ENCODE data around the gene CACNA2D1.
A peak's percentile ranks its signal among the peaks of the same experiment; 100 is the strongest.

CACNA2D1 gene

DNA sequence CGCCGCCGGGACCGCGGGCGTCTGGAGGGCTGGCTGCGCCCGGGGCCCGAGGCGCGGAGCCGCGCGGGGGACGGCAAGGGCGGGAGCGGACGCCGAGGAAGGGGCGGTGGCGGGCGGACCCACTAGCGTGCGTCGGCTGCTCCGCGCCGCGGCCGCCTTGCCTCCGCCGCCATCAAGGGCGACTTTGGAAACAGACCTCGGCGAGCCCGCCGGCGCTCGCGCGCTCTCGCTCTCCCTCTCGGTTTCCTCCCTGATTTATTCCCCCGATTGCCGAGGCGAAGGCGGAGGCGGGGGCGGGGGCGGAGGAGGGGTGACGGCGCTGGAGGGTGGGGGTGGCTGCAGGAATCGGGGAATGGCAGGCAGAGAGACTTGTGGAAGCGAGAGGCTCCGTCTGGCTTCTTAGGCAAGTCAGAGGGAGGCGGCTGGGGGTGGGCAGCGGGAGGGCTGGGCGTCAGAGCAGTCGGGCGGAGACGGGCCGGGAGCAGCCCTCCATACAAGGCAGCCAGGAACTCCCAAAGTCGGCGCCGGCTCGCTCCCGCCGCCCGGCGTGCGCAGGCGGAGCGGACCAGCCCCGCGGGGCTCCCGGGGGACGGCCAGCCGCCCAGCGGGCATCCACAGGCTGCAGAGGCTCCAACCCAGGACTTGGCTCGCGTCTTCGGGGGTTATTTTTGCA lies at the start of gene CACNA2D1:
TSS of gene CACNA2D1 (minus strand) at position 231 of the 673 bp plus-strand sequence.
- peak; percentile 75 to 80 for DNase-seq (ENCODE audit: low read depth in 2 of 2)

DNA sequence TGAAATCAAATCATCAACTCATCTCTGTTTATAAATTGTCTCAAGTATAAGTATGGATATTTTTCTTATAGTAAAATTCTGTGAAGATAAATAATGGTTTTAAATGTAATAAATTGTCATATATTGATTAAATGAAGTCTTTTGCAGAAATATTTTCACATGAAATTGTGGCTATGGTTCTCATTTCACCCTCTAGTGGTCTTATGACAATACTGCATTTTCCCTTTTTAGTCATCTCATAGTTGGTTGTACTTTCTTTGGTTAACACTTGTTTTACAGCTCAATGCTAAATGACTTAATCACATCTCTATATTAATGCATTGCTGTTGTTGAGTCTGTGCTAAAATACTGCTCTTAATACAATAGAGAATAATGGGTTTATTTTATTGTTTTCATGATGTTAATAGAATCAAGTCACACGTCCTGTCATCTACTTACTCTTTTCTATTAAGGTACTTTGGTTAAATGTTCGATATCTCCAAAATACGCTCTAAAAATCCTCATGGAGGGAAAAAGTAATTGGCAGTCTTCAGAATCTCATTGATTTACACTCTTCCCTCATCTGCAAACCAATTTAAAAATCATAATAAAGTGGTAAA lies 38.0 kb upstream of the CACNA2D1 start:
- peak; percentile 7 to 18 for DNase-seq (ENCODE audit: low read depth in 2 of 2)

DNA sequence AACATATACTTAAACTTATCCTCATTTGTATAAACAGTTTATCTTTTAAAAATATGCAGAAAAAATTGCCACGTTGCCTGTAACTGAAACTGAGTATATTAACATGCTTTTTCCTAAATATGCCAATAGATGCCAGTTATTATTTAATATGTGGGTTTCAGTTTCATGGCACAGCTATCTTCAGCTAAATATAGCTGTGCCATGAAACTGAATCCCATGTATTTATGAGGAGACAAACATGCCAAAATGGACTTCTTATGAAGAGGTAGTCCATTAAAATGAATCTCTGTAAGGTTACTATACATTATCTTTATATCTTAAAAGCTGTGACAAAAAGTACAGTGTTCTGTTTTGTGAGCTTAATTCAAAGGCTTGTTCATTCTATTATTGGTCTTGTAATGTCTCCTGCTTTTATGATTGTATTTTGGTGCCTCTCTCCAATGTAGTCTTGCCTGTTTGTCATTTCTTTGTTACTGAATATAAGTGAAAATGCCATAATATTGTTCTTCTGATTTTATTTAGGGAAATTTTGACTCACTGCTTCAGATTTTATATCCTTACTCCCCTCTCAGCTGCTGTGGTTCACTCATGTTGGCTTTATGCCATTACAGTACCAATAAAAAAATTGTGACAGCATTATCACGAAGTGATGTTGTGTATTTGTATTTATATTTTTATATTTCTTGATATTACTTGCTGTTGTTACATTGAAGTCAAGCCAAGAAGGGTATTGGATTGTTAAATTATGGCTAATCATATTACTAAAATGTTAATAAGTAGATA lies 34.3 kb upstream of the CACNA2D1 start:
- DNase-seq (ENCODE audit: low read depth in 2 of 2) = no peak

DNA sequence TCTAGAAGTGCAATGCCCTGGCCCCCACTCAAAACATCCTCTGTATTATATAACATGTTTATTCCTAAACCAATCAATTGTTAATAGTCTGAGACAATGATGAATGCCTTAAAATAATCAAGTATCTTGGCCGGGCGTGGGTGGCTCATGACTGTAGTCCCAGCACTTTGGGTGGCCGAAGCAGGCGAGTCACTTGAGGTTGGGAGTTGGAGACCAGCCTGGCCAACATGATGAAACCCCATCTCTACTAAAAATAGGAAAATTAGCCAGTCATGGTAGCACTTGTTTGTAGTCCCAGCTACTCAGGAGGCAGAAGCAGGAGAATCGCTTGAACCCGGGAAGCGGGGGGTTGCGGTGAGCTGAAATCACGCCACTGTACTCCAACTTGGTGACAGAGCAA lies 29.4 kb upstream of the CACNA2D1 start:
- DNase-seq (ENCODE audit: low read depth in 2 of 2) = no peak

DNA sequence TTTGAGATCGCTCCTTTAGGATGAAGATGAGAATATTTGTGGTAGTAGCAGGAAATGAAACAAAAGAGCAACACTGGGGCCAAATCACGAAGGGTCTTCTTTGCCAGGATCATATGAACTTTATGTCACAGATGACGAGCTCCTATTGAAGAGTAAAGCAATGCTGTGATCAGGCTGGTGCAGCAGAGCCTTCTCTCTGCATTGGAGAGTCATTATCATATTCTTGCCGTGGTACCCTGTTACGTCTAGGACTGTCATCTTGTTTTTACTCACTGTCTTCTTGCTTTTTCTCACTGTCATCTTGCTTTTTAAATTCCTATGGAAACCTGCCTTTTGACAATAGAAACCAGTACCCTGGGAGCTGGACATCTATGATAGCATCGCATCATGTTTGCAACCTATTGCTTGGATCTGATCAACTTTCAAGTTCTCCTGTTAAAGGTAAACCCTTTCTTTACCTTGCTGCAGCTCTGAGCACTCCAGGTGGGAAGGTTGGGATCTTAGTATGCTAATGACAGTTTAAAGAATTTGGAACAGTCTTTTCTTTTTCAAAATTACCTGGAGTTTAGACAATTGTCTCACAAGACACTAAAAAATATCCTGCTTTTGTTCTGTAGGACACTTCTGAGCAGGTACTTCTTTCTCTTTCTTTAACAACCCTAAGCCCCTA lies 27.9 kb upstream of the CACNA2D1 start:
- DNase-seq (ENCODE audit: low read depth in 2 of 2) = no peak

DNA sequence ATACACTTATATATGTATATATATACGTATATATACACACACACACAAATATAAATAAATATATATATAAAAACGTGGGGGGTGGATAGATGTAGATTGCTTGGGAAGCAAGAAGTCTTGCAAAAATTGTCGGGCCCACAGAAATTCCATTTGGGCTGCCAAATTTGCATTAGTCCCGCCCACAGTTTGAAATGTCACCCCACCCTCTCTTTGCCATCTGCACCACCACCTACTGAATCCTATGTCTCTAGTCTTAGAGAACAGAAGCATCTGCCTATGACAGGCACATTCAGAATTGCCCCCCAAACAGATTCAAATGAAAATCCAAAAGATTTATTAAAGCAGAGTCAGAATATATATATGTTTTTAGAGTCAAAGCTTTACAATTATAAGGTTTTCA lies 25.6 kb upstream of the CACNA2D1 start:
- no peak for DNase-seq (ENCODE audit: low read depth in 2 of 2)

DNA sequence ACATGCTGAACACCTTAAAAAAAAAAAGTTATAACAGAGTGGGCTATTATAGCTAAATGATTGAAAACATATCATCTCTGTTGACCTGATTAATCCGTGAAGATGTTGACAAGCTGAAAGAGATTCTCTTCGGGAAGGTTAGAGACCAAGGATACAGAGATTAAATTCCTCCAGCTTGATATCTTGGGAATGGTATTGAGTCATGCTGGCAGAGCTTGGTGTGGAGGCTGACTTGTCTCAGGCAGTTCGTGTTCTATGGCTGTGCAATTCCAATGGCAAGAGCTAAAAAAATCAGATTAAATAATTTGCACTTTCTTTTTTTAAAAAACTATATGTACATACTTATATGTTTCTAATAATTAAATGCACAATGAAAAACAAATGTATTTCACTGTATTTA lies 24.9 kb upstream of the CACNA2D1 start:
- DNase-seq (ENCODE audit: low read depth in 2 of 2) = no peak

DNA sequence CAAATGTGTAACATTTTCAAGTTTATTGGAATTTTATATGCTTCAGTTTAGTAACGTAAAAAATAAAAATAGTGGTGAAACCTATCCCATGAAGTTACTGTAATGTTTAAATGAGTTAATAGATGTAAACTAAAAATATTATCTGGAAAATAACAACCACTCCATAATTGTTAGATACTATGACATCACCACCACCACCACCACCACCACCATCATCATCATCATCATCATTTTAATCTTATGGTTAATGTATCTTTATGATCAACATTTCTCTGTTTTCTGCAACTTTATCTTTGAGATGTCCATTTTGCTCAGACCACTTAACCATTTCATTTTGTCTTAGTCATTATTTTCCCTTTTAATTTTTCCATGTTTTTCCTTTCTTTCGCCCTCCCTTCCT lies 23.4 kb upstream of the CACNA2D1 start:
- no peak for DNase-seq (ENCODE audit: low read depth in 2 of 2)

DNA sequence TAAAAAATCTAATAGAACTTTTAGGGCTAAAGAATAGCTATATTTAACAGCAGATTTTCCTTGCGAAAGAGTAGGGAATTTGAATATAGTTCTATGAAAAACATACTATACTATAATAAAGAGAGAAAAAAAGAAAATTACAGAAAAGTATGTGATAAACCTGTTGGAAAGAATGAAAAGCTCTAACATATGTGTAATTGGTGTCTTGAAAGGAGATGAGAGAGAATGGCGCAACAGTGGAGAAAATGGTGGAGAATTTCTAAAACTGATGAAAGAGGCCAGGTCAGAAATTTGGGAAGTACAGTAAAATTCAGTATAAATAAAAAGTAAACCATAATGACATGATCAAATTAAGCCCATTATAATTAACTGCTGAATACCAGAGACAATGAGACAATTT lies 20.8 kb upstream of the CACNA2D1 start:
- no peak for DNase-seq (ENCODE audit: low read depth in 2 of 2)

DNA sequence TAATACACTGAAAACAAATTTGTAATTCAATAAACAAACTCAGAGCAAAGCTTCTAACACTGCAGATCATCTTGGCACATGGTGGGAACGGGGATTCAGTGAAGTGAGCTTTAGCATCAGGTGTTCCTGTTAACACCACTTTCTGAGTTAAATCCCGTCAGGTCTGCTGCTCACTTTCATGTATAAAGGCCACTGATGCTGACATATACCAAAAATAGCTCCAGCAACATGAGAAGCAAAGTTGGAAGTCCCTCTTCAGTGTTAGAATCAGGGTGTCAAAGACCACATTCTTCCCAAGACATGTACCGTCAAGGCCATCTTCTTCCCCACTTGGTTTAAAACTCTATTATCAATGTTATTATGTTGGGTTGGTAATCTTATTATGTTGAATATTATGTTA lies 11.7 kb upstream of the CACNA2D1 start:
- no peak for DNase-seq (ENCODE audit: low read depth in 2 of 2)

DNA sequence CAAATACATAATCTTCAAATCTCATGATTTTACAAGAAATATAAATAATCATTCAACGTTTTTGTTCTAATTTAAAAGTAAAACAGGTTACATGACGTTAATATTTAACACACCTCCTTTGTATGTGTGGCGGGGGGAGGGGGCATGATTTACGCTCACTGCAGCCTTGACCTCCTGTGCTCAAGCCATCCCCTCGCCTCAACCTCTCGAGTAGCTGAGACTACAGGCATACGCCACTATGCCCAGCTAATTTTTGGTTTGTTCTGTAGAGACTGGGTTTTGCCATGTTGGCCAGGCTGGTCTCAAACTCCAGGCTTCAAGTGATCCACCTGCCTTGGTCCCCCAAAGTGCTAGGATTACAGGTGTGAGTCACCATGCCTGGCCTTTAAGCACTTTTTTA lies 7.2 kb upstream of the CACNA2D1 start:
- no peak for DNase-seq (ENCODE audit: low read depth in 2 of 2)

DNA sequence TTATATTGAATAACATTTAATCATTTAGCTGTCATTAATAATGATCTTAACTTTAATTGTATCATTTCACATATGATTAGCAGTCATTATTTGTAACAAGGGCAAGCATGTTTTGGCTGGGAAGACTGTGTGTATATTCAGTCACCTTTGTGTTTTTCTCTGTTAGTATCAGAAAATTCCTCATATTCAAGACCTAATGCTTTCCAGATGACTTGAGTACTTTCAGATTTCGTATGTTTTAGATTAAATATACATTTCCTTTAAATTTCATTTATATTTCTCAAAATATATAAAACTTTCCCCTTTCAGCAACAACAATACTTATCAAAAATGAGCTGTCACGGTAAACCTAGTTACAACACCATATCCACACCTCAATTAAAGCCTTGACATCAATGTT lies 6.3 kb upstream of the CACNA2D1 start:
- DNase-seq (ENCODE audit: low read depth in 2 of 2) = peak in 1 of 2 experiments; percentile 4

DNA sequence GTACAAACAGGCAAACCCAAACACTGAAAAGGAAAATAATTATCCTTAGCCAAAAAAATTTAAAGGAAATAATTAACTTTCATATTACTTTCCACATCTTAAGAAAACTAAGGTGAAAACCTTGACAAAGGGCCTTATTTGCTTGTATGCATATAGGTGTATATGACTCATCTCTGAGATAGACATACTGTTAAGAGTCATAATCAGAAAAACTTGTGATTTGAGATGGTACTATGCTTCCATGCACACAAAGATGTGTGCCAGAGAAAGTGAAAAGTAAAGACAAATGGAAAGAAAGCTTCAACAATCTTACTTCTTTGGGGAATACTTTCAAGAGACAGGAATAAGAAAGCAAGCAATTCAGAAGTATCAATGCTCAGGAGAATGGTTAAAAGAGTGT lies 3.3 kb upstream of the CACNA2D1 start:
- DNase-seq (ENCODE audit: low read depth in 2 of 2) = no peak

DNA sequence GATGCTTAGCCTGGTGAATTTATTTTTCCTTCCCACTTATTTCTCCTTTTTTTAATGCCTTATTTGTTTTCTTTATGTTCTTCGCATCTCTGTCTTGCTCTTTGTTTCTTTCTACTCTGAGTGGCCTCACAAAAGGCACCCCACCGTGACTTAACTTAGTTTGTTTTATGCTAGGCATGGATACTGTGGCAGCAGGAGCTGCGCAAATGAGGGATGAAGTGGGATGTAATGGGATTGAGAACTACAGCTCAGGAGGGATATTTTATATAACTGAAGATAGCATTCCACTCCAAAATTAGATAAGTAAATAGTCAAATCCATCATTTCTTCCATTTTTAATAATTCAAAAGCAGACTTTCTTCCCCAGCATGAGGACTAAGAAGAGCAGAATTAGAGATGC lies 1.7 kb upstream of the CACNA2D1 start:
- no peak for DNase-seq (ENCODE audit: low read depth in 2 of 2)

DNA sequence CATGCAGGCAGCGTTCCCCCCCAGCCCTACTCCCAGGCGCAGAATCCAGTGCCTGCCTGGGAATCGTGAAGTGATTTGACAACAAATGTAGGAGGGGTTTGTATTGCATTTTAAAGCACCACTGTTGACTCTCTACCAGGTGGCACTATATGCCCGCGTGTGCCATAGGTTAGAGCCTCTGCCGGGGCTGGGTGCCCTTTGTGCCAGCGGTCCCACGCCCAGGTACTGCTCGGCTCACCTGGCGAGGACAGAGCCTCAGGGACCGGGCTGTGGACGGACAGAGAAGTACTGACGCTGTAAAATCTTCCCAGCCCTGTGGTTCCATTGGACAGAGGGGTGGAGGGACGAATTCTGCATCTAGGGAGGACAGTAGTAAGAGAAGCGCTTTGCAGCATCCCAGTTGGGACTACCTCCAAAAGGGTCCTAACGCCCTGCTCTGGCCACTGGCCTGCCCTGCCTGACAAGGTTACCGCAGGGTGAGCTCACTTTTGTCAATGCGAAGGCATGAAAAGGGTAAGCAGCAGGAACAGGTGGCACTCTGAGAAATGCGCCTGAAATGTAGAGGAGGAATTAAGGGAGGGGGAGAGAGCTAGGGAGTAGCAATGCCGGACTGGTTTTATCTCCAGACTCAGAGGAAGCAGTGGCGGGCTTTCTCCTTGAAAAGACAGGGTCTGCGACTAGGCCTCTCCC lies 788 bp upstream of the CACNA2D1 start:
- DNase-seq (ENCODE audit: low read depth in 2 of 2) = no peak

DNA sequence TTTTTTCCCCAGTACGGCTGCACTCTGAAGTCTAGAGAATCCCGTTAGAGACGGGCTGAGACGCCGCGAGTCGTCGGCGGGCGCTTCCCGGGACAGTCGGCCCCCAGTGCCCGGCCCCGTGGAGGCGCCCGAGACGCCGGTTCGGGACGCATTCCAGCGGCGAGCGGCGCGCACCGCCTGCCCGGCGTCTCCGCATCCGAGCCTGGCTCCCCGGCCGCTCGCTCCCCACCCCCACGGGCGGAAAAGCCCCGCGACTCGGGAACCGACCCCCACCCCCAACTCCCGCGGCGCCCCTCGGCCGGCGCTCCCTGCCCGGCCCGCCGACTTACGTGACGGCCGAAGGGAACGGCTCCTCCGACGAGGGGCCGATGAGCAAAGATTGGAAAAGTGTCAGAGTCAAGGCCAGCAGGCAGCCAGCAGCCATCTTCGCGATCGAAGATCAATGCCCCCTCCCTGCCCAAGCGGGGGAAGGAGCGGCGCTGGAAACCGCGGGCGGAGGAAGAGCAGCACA lies 486 bp downstream of the CACNA2D1 start:
- peak in 1 of 2 experiments; percentile 24 for DNase-seq (ENCODE audit: low read depth in 2 of 2)

DNA sequence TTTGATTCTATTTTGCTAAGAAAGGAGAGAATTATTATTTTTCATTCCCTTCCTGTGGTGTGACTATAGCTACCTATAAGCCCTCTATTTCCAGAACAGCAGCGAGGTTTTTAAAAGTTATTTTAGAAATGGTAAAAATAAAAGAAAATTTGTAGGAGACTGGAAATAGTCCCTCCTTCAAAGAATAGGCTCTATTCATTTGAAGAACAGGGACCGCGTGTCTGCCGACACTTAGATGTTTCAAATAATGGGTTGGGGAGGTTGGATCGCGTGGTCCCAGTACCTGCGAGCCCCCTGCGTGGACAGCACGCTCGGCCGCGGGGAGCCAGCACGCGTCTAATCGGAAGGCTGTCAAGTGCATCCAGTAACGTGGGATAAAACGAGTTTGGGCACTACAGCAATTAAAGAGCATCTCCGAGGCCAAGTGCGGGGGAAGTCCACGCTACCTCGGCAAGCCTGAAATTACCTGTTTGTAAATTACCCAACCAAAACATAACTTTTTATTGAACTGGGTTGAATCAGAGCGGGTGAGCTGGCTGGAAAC lies 1.0 kb downstream of the CACNA2D1 start:
- DNase-seq (ENCODE audit: low read depth in 2 of 2) = no peak

DNA sequence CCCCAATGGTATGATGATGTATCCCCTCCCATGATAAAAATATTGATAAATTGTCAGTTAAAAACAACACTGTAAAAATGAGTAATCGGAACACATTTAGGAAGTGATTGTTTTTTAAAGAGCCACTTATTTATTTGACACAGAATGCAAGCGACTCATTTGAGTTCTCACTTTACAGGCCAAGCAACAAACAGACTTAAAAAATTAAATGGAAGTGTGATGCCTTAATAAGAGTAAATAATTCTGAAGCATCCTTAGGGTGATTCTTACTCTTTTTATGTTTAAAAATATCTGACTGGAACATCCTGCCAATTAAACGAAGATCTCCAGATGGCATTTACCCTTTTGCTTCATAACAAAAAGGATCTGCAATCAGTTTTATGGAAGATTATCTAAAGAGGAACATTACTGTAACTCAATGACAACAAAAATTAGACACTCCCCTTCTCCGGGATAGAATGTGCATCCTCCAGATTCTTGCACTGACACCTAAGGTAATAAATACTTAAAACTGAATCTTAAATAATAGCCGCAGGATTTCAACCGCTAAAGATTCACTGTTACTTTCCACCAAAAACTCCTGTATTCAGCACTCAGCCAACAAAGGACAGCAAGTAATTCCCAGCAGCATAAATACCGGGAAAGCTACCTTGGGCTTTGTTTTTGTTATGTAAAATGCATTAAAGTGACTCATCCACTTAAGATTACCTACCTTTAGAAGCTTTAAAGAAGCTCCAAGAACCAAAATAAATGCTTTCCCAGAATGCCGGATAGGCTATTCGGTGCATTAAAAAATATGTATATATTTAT lies 1.7 kb downstream of the CACNA2D1 start:
- no peak for DNase-seq (ENCODE audit: low read depth in 2 of 2)

DNA sequence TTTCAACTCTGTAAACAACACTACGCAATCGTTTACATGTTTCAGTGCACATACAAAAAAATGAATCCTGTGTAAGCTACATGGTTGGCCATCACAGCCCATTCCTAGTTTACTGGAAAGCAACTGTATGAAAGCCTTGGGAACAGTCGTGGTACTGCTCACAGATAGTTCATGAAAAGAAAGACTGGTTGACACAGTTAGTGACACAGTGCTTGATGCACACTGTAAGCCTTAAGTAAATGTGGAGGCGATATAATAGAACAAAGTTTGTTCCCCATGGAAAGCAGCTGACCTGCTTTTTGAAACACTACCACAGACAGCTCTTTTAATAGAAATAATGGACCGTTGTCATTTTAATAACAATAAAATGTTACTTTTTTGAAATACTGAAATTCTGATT lies 5.1 kb downstream of the CACNA2D1 start:
- no peak for DNase-seq (ENCODE audit: low read depth in 2 of 2)

DNA sequence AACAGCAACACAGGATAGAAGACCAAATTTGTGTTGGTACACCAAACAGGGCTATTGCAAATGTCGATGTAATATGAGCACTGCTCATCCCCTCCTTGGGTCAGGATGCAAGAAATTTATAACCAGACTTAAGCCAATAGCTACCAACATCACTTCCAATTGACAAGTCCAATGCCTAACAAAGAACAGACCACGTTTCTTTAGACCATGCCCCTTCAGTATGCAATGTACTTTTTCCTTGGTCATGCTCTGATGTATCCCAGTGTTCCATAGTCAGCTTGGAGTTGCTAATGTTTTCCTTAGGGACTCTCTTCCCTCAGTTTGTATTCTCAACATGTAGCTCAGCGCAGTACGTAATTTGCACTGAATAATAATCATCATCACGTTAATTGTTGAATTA lies 7.8 kb downstream of the CACNA2D1 start:
- no peak for DNase-seq (ENCODE audit: low read depth in 2 of 2)

Data from fibroblast of skin of left quadriceps (primary cell).